Nephron progenitor cell (in vitro differentiated cells): ENCODE data around the gene PALLD.

Source experiments
- DNase-seq: peaks from one replicate; pipeline ENCODE4 v3.0.0; 2021
- H3K27ac Mint-ChIP-seq: 2 replicates; pipeline ENCODE4 v1.8.0; 2021; ENCODE audit warnings: mild to moderate bottlenecking, moderate library complexity, mixed read lengths
- H3K27me3 Mint-ChIP-seq: 2 replicates; pipeline ENCODE4 v1.8.0; 2021; ENCODE audit warnings: mild to moderate bottlenecking, low read depth, mixed read lengths; ENCODE audit not compliant: poor library complexity
- H3K36me3 Mint-ChIP-seq: 2 replicates; pipeline ENCODE4 v1.8.0; 2021; ENCODE audit warnings: low read depth, mixed read lengths
- H3K4me1 Mint-ChIP-seq: 2 replicates; pipeline ENCODE4 v1.8.0; 2021; ENCODE audit warnings: mixed read lengths
- H3K4me3 Mint-ChIP-seq: 2 replicates; pipeline ENCODE4 v1.8.0; 2021; ENCODE audit warnings: mild to moderate bottlenecking, moderate library complexity, mixed read lengths
- H3K9me3 Mint-ChIP-seq: 2 replicates; pipeline ENCODE4 v1.8.0; 2021; ENCODE audit warnings: mild to moderate bottlenecking, moderate library complexity, mixed read lengths
- CTCF ChIP-seq: fragments of 200-600 bp; sonication (generic); IDR thresholded peaks from 2 replicates; pipeline ENCODE4 v1.5.0; 2021; ENCODE audit warnings: antibody characterized with exemption

PALLD gene

GRCh38 chr4:168835880-168836454, 339.1 kb downstream of the PALLD start:
- Mint-ChIP-seq H3K4me1 (peaks cover 51% of the 10 kb centered on the region), H3K36me3 (peaks cover 60% of the 10 kb centered on the region), H3K4me3 (no peak overlapping the region), H3K9me3 (peaks cover 9% of the 10 kb centered on the region), H3K27me3 (peaks cover 6% of the 10 kb centered on the region), H3K27ac (no peak overlapping the region)
- no peak for TF ChIP-seq CTCF
- no peak for DNase-seq

GRCh38 chr4:168836490-168836889, 339.6 kb downstream of the PALLD start:
- Mint-ChIP-seq H3K27ac (no peak overlapping the region), H3K4me3 (no peak overlapping the region), H3K36me3 (peaks cover 61% of the 10 kb centered on the region), H3K27me3 (peaks cover 6% of the 10 kb centered on the region), H3K4me1 (peaks cover 46% of the 10 kb centered on the region), H3K9me3 (peaks cover 9% of the 10 kb centered on the region)
- TF ChIP-seq CTCF, result no peak
- DNase-seq, result no peak

GRCh38 chr4:168837922-168838321, 341.1 kb downstream of the PALLD start:
- DNase-seq, result no peak
- H3K4me1 Mint-ChIP-seq, result peaks cover 43% of the 10 kb centered on the region
- H3K4me3 Mint-ChIP-seq, result peak overlapping the region; percentile 18
- TF ChIP-seq CTCF, result no peak
- H3K9me3 Mint-ChIP-seq, result peaks cover 9% of the 10 kb centered on the region
- peaks cover 75% of the 10 kb centered on the region for H3K36me3 Mint-ChIP-seq
- no peak overlapping the region for H3K27ac Mint-ChIP-seq
- H3K27me3 Mint-ChIP-seq, result peaks cover 6% of the 10 kb centered on the region

GRCh38 chr4:168839758-168840391, 343.0 kb downstream of the PALLD start:
- Mint-ChIP-seq H3K4me1 (peaks cover 36% of the 10 kb centered on the region), H3K27me3 (peaks cover 6% of the 10 kb centered on the region), H3K9me3 (peaks cover 9% of the 10 kb centered on the region), H3K27ac (peak overlapping the region; percentile 54), H3K36me3 (peaks cover 87% of the 10 kb centered on the region), H3K4me3 (no peak overlapping the region)
- no peak for TF ChIP-seq CTCF
- DNase-seq, result no peak

GRCh38 chr4:168840392-168840763, 343.5 kb downstream of the PALLD start:
- no peak overlapping the region for H3K4me3 Mint-ChIP-seq
- TF ChIP-seq CTCF, result no peak
- H3K9me3 Mint-ChIP-seq, result peaks cover 9% of the 10 kb centered on the region
- peaks cover 36% of the 10 kb centered on the region for H3K4me1 Mint-ChIP-seq
- H3K36me3 Mint-ChIP-seq, result peaks cover 84% of the 10 kb centered on the region
- DNase-seq, result no peak
- no peak overlapping the region for H3K27ac Mint-ChIP-seq
- H3K27me3 Mint-ChIP-seq, result peaks cover 6% of the 10 kb centered on the region
